ENCODE data around the gene UBA7. TPM values are rescaled to one million over a fixed set of nuclear protein-coding genes. Genes with fewer than 3 reads are reported as not detected.

The UBA7 gene
- total and polyA plus RNA-seq, 2 of the 13 experiments (the other 11 are each of a cell fraction or from before 2014, with no cell fraction given) = 9.5 to 16.5 TPM

GRCh38 chr3:49844464-49845183, 30.9 kb upstream of the UBA7 start (continued):
- no peak for TF ChIP-seq ZNF367 (CRISPR knock-in tag; IDR thresholded peaks at IDR 0.05; ENCODE audit: borderline replicate concordance)
- no peak for TF ChIP-seq FOXC1 (CRISPR knock-in tag; IDR thresholded peaks at IDR 0.05; ENCODE audit: borderline replicate concordance)
- TF ChIP-seq ELF3 (CRISPR knock-in tag; IDR thresholded peaks at IDR 0.05) = peak; percentile 51; the same call in 1 of the 2 replicates
- peak; percentile 60; the same call in 1 of the 2 replicates for TF ChIP-seq MLX (CRISPR knock-in tag; IDR thresholded peaks at IDR 0.05)
- TF ChIP-seq THRA (CRISPR knock-in tag; IDR thresholded peaks at IDR 0.05; ENCODE audit: borderline replicate concordance) = 0 out of 2 replicates have a peak, but pooled peaks have one; percentile 34
- TF ChIP-seq RNF219 (CRISPR knock-in tag; IDR thresholded peaks at IDR 0.05) = no peak
- no peak for TF ChIP-seq ZNF317 (CRISPR knock-in tag; IDR thresholded peaks at IDR 0.05)
- TF ChIP-seq NCOA2 (CRISPR knock-in tag; IDR thresholded peaks at IDR 0.05) = peak; percentile 48
- peak; percentile 49; the same call in 1 of the 2 replicates for TF ChIP-seq RXRA (CRISPR knock-in tag; IDR thresholded peaks at IDR 0.05)
- peak; percentile 44; the same call in 1 of the 2 replicates for TF ChIP-seq YEATS4 (CRISPR knock-in tag; IDR thresholded peaks at IDR 0.05; ENCODE audit: borderline replicate concordance)
- no peak for TF ChIP-seq KLF15 (CRISPR knock-in tag; IDR thresholded peaks at IDR 0.05; ENCODE audit: borderline replicate concordance)
- peak; percentile 30; the same call in 1 of the 2 replicates for TF ChIP-seq PHF8 (CRISPR knock-in tag; IDR thresholded peaks at IDR 0.05)
- no peak for TF ChIP-seq POLR2A (IDR thresholded peaks at IDR 0.05; ENCODE audit: insufficient read depth in 1 of 2, low read depth in 2 of 2, low read length in 2 of 2)
- no peak for TF ChIP-seq ZBTB26 (CRISPR knock-in tag; IDR thresholded peaks at IDR 0.05; ENCODE audit: borderline replicate concordance)
- TF ChIP-seq SOX6 (IDR thresholded peaks at IDR 0.05) = no peak
- peak; percentile 94 for TF ChIP-seq SOX6 (CRISPR knock-in tag; IDR thresholded peaks at IDR 0.05)
- 0 out of 2 replicates have a peak, but pooled peaks have one; percentile 23 for TF ChIP-seq ZNF256 (CRISPR knock-in tag; conservative IDR thresholded peaks at IDR 0.05)
- peak; percentile 35; the same call in 1 of the 2 replicates for TF ChIP-seq MIER2 (CRISPR knock-in tag; IDR thresholded peaks at IDR 0.05)
- peak; percentile 83; the same call in 1 of the 2 replicates for TF ChIP-seq ZNF644 (CRISPR knock-in tag; IDR thresholded peaks at IDR 0.05; ENCODE audit: low read depth)
- peak; percentile 44; the same call in 1 of the 2 replicates for TF ChIP-seq CBX5 (CRISPR knock-in tag; IDR thresholded peaks at IDR 0.05; ENCODE audit: borderline replicate concordance)
- TF ChIP-seq ZNF10 (CRISPR knock-in tag; IDR thresholded peaks at IDR 0.05; ENCODE audit: borderline replicate concordance, low read depth) = no peak
- TF ChIP-seq KMT2A (CRISPR knock-in tag; IDR thresholded peaks at IDR 0.05) = no peak
- peak; percentile 31; the same call in 1 of the 2 replicates for TF ChIP-seq FOSL2 (CRISPR knock-in tag; IDR thresholded peaks at IDR 0.05)
- peak; percentile 71; the same call in 1 of the 2 replicates for TF ChIP-seq DMAP1 (CRISPR knock-in tag; IDR thresholded peaks at IDR 0.05)
- TF ChIP-seq GMEB1 (CRISPR knock-in tag; IDR thresholded peaks at IDR 0.05; ENCODE audit: borderline replicate concordance) = no peak

Data from HepG2 (cell line).